Activated CD4-positive, alpha-beta T cell treated with anti-CD3 and anti-CD28 coated beads, Interleukin-2, amount 50 U/mL, for 16 hours (primary cell): ENCODE measurements around the gene CYP4X1.
"Not testable (repeated sequence)": the region's sequence is repeated elsewhere in the genome, so short reads cannot be mapped to it uniquely, and the experiment has no call there.

ENCODE experiments used
- DNase-seq: peaks from one replicate; pipeline ENCODE4 v3.0.0-alpha.2; 2020

CYP4X1 gene

GRCh38 chr1:47069509-47069908 is 46.0 kb downstream of the CYP4X1 start:
- DNase-seq: not testable (repeated sequence)

GRCh38 chr1:47089356-47089755 is 65.9 kb downstream of the CYP4X1 start:
- peak; percentile 42 for DNase-seq

GRCh38 chr1:47091476-47091875 is 68.0 kb downstream of the CYP4X1 start:
- not testable (repeated sequence) for DNase-seq
